Keratinocyte (primary cell): ENCODE data around the gene LRRN3. TPM values are rescaled to one million over a fixed set of nuclear protein-coding genes. Genes with fewer than 3 reads are reported as not detected.

Experiments
- DNase-seq: peaks from one replicate; pipeline ENCODE4 v3.0.0-alpha.2; 2011; ENCODE audit warnings: low read depth, missing footprints, low spot score
- FAIRE-seq: peaks from 2 replicates; lab custom pipeline; 2011; peaks lifted over from hg19 to GRCh38; lab: Jason Lieb, UNC
- H2AFZ ChIP-seq: 2 replicates; pipeline ENCODE4 v1.6.0; 2012; ENCODE audit warnings: low read length, control low read depth, inconsistent platforms; ENCODE audit not compliant: control insufficient read depth
- H3K27ac ChIP-seq: 2 replicates; pipeline ENCODE4 v1.5.1; 2011; ENCODE audit warnings: low read length; ENCODE audit not compliant: control insufficient read depth, insufficient read depth
- H3K27me3 ChIP-seq: 3 replicates; pipeline ENCODE4 v1.6.0; 2011; ENCODE audit warnings: low read length; ENCODE audit not compliant: control insufficient read depth, insufficient read depth; ENCODE audit errors: extremely low read depth
- H3K36me3 ChIP-seq, 2 experiments: 2 replicates in 1 of 2; 3 replicates in 1 of 2; pipeline ENCODE4 v1.5.1; 2011; ENCODE audit warnings: low read length in 2 of 2, mild to moderate bottlenecking in 1 of 2; ENCODE audit not compliant: control insufficient read depth in 2 of 2, insufficient read depth in 2 of 2; ENCODE audit errors: extremely low read depth in 1 of 2
- H3K4me1 ChIP-seq: 3 replicates; pipeline ENCODE4 v1.5.1; 2011; ENCODE audit warnings: low read length; ENCODE audit not compliant: control insufficient read depth, insufficient read depth; ENCODE audit errors: extremely low read depth
- H3K4me2 ChIP-seq: 3 replicates; pipeline ENCODE4 v1.6.0; 2011; ENCODE audit warnings: low read depth, low read length; ENCODE audit not compliant: control insufficient read depth, insufficient read depth; ENCODE audit errors: extremely low read depth
- H3K4me3 ChIP-seq, 3 experiments: fragments of 200-600 bp in 1 of 3; sonication (generic) in 1 of 3; 2 replicates in 2 of 3; 3 replicates in 1 of 3; pipeline ENCODE4 v1.5.1; 2011 to 2016; ENCODE audit warnings: low read length in 3 of 3, mild to moderate bottlenecking in 3 of 3, control low read depth in 2 of 3, inconsistent platforms in 1 of 3, low read depth in 1 of 3, mixed read lengths in 1 of 3, mixed run types in 1 of 3, moderate library complexity in 1 of 3; ENCODE audit not compliant: control insufficient read depth in 2 of 3, insufficient read depth in 2 of 3; ENCODE audit errors: extremely low read depth in 1 of 3
- H3K79me2 ChIP-seq: 2 replicates; pipeline ENCODE4 v1.6.0; 2012; ENCODE audit warnings: low read length; ENCODE audit not compliant: control insufficient read depth, insufficient read depth
- H3K9ac ChIP-seq: 3 replicates; pipeline ENCODE4 v1.6.0; 2011; ENCODE audit warnings: low read length; ENCODE audit not compliant: control insufficient read depth, insufficient read depth; ENCODE audit errors: extremely low read depth
- H3K9me1 ChIP-seq: 3 replicates; pipeline ENCODE4 v1.6.0; 2011; ENCODE audit warnings: low read length; ENCODE audit not compliant: control insufficient read depth, insufficient read depth; ENCODE audit errors: extremely low read depth
- H3K9me3 ChIP-seq: 2 replicates; pipeline ENCODE4 v1.5.1; 2012; ENCODE audit warnings: low read depth, low read length; ENCODE audit not compliant: control insufficient read depth
- H4K20me1 ChIP-seq: 3 replicates; pipeline ENCODE4 v1.6.0; 2011; ENCODE audit warnings: low read length; ENCODE audit not compliant: control insufficient read depth, insufficient read depth; ENCODE audit errors: extremely low read depth
- CTCF ChIP-seq, 3 experiments: IDR thresholded peaks in 1 of 3; conservative IDR thresholded peaks in 1 of 3; optimal IDR thresholded peaks in 1 of 3; 2 replicates in 2 of 3; 3 replicates in 1 of 3; pipeline versions ENCODE3 to v1.5.1; 2011; ENCODE audit warnings: low read length in 3 of 3, mild to moderate bottlenecking in 3 of 3, moderate library complexity in 2 of 3, control low read depth in 1 of 3, inconsistent platforms in 1 of 3; ENCODE audit not compliant: insufficient read depth in 2 of 3; ENCODE audit errors: extremely low read depth in 1 of 3
- EZH2 ChIP-seq: IDR thresholded peaks from one replicate; pipeline ENCODE4 v1.6.1; 2012; ENCODE audit warnings: inconsistent platforms, mild to moderate bottlenecking, low read length, moderate library complexity
- dilution Hi-C: fragments of 300-500 bp; cut with MboI; formaldehyde crosslinking; loops from one replicate; pipeline ENCODE4 v1.7.0; 2020; ENCODE audit warnings: low sequenced_read_pairs; ENCODE audit not compliant: extremely low pct_ligation_motif_present
- polyA plus RNA-seq, 5 experiments: library from polyadenylated mRNA; depleted of rRNA in 3 of 5; stranded (reverse) in 3 of 5; stranded (forward) in 1 of 5; unstranded in 1 of 5; fragments of >200 nt; gene quantifications; 1 replicate in 1 of 5; 2 replicates in 3 of 5; 3 replicates in 1 of 5; pipeline versions ENCODE4 v1.2.1 to v1.2.3, GENCODE V29; 2011 to 2012; ENCODE audit warnings: missing spikeins in 2 of 5, low read depth in 1 of 5, low replicate concordance in 1 of 5

The LRRN3 gene
- polyA plus RNA-seq, 1 donor (not counting 4 experiments of a cell fraction or from before 2014, with no cell fraction given): not detected

GRCh38 chr7:111173990-111174389, 83.1 kb downstream of the LRRN3 start:
- Histone ChIP-seq H3K36me3 (no peaks in the 10 kb centered on the region), H3K4me2 (no peak overlapping the region), H2AFZ (no peak overlapping the region), H3K27ac (no peak overlapping the region), H3K9me3 (no peaks in the 10 kb centered on the region), H3K4me3 (no peak overlapping the region), H3K9me1 (no peaks in the 10 kb centered on the region), H4K20me1 (no peaks in the 10 kb centered on the region), H3K27me3 (no peaks in the 10 kb centered on the region), H3K9ac (no peak overlapping the region), H3K4me1 (no peaks in the 10 kb centered on the region), H3K79me2 (no peaks in the 10 kb centered on the region)
- FAIRE-seq (no peak), DNase-seq (no peak)
- dilution Hi-C loops: no loop called here
- no peak for TF ChIP-seq CTCF (optimal IDR thresholded peaks at IDR 0.05 in 1 of 3, IDR thresholded peaks at IDR 0.05 in 1 of 3, conservative IDR thresholded peaks at IDR 0.05 in 1 of 3; ENCODE audit: extremely low read depth in 1 of 3, insufficient read depth in 2 of 3, low read length in 3 of 3)
- no peak for TF ChIP-seq EZH2

- H3K27ac ChIP-seq: no peak overlapping the region
- DNase-seq (no peak), FAIRE-seq (no peak)
- H2AFZ ChIP-seq: no peak overlapping the region
- H3K4me3 ChIP-seq: no peak overlapping the region
- H3K9ac ChIP-seq: no peak overlapping the region
- H3K9me1 ChIP-seq: no peaks in the 10 kb centered on the region
- H3K9me3 ChIP-seq: no peaks in the 10 kb centered on the region
- dilution Hi-C loops: no loop called here
- TF ChIP-seq EZH2 (no peak), CTCF (optimal IDR thresholded peaks at IDR 0.05 in 1 of 3, IDR thresholded peaks at IDR 0.05 in 1 of 3, conservative IDR thresholded peaks at IDR 0.05 in 1 of 3; ENCODE audit: extremely low read depth in 1 of 3, insufficient read depth in 2 of 3, low read length in 3 of 3) (no peak)
- no peaks in the 10 kb centered on the region for H3K36me3 ChIP-seq
- H3K4me2 ChIP-seq: no peak overlapping the region
- H3K4me1 ChIP-seq: no peaks in the 10 kb centered on the region
- no peaks in the 10 kb centered on the region for H3K27me3 ChIP-seq
- H3K79me2 ChIP-seq: no peaks in the 10 kb centered on the region
- H4K20me1 ChIP-seq: no peaks in the 10 kb centered on the region
Measured at GRCh38 chr7:111174510-111174909, 83.6 kb downstream of the LRRN3 start.
